Measurements from ENCODE around the gene HOXA10.
A peak's percentile ranks its signal among the peaks of the same experiment; 100 is the strongest.

HOXA10 gene

DNA sequence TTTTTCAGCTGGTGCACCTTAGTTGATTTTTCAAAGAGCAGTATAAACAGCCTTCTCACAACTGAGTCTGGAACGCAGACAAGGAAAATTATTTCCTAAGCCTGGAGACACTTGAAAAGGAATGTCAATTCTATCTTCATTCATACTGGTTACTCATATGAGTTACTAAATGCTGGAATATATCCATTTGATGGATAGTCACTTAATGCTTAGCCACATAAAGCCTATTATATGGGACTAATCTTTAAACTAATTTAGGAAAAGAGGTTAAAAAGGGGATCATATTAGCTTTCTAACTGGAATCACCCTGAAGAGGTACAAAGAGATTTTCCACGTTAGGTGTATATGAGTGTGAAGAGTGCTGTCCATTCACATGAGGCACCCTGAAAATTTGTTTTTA is 41.9 kb downstream of the HOXA10 start:
- DNase-seq (ENCODE audit: low read depth in 2 of 2), result no peak

DNA sequence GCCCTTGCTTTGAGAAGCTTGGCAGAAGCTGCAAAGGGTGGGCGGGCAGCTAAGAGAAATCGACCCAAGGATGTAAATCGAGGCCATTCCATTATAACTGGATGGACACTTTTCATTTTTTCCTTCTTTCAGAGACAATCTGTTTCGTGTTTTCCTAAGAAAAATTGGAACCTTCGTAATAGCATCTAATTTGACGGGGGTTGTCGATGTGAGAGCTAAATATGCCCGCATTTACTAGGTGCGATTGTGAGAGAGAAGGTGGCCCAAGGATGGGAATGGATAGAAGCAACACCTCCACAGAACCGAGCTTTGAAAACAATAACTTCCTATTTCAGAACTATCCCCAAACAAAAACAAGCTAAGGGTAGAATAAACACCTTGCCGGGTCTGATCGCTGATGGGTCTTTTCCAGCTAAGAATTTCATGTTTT is 42.7 kb downstream of the HOXA10 start:
- no peak for DNase-seq (ENCODE audit: low read depth in 2 of 2)

DNA sequence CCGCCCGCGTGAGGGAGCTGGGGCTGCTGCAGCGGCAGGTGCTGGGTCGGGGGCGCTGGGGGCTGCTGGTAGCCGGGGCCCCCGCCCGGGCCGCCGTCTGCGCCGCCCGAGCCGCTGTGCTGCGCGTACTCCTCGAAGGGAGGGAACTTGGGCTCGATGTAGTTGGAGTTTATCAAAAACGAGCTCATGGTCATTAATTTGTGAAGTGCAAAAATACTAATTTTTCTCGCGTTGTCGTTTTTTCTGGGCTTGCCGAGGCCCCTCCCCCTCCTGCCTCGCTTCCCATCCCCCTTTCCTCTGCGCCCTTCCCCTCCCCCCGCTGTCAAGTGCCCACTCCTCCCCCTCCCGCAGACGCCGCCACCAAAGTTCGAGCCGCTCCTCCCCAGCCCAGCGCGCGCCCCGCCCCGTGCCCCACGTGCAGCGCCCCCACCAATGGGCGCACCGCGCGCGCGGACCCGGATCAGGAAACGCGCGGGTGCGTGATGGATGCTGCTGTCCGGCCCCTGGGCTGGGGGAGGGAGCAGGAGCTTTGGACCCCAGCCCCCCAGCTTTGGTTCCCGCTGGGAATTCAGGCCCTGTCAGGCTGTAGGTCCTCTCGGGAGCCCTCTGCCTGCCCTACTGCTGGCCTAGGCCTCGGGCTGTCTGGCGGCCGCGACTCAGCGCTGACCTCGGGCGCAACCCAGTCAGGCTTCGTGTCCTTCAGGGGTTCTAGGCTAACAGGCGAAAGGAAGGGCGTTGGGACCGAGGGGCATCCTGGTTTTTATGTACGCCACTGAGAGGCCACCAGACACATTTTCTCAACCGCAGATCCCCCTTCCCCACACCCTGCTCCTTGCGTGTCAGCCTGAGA is 43.4 kb downstream of the HOXA10 start, which contains the start of gene HOXA4:
HOXA4 (minus strand) TSS at position 218 of the 850 bp plus-strand sequence; CDS start at position 194, 24 bp downstream.
- peak; percentile 65 to 66 for DNase-seq (ENCODE audit: low read depth in 2 of 2)

DNA sequence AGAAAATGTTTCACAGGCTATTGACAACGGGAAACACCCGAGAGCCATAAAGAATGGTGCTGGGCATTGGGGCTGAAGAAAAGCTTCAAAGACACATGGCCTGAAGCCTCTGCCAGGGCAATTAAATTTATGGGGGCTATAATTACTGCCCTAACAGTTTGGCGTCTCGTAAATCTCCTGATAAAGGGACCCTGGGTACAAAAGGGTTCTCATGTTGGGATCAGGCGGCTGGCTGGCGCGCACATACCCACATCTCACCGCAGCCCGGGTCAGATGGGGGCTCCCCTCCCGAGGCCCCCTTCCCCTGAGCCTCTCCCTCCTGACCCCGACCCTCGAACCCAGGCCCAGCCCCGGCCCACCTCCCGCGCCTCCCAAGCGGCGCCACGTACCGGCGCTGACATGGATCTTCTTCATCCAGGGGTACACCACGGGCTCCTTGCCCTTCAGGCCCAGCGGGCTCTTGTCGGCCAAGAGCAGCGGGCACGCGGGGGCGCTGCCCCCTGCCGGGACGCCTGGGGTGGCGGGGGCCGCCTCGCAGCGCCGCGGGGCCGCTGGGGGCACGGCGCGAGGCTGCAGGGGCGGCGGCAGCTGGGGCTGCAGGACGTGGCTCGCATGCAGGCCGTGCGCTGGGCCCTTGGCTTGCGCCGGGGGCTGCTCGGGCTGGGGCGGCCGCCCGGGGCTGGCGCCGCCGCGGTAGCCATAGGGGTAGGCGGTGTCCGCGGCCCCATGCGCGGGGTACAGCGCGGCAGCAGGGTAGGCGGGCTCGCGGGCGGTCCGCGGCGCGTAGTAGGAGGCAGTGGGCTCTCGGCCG is 44.2 kb downstream of the HOXA10 start:
- DNase-seq (ENCODE audit: low read depth in 2 of 2), result no peak

DNA sequence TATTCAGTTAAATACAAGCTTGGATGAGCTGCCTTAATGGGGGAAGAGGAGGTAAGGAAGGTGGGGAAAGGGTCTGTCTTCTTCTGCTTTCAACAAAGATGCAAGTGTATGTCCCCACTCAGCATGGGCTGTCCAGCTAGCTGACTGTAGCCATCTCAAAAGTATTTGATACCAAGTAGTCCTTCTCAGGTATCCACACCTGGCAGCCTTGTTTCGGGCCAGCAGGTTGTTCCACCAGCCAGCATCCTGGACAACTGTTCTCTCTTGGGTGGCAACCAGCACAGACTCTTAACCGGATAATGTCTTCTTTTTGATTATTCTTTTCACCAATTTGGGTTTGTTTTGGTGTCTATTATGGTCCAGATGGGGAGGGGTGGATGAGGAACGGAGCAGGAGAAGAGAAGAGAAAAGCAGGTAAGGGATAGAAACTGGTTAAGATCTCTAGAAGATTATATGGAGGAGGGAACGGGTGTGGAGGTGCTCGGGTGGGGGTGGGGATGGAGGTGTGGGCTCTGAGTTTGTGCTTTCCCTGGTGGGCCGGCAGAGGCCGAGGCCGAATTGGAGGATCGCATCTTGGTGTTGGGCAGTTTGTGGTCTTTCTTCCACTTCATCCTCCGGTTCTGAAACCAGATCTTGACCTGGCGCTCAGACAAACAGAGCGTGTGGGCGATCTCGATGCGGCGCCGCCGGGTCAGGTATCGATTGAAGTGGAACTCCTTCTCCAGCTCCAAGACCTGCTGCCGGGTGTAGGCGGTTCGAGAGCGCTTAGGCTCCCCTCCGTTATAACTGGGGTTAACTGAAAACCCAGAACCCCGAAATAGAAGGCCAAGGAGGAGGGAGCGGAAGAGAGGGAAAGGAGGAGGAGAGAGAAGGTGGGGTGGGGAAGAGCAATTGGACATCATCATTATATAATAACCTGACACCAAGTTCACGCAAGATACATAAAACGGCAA is 45.1 kb downstream of the HOXA10 start:
- DNase-seq (ENCODE audit: low read depth in 2 of 2), result no peak

DNA sequence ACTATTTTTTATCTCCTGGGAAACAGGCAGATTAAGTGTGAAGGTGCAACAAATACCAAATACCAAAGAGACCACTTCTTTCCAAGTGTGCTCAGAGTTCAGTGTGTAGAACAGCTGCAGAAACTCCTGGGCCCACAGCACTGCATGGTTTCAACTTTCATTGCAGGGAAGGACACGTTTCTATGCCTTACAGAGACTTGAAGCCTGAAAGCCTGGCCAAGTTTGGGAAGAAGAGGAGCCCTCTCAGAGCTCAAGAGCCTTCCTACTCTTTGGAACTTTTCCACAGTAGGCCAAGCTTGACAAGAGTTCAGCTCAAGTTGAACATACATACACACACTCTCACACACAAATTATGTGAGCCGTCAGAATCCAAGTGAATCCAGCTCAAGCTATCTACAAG is 46.1 kb downstream of the HOXA10 start:
- no peak for DNase-seq (ENCODE audit: low read depth in 2 of 2)

DNA sequence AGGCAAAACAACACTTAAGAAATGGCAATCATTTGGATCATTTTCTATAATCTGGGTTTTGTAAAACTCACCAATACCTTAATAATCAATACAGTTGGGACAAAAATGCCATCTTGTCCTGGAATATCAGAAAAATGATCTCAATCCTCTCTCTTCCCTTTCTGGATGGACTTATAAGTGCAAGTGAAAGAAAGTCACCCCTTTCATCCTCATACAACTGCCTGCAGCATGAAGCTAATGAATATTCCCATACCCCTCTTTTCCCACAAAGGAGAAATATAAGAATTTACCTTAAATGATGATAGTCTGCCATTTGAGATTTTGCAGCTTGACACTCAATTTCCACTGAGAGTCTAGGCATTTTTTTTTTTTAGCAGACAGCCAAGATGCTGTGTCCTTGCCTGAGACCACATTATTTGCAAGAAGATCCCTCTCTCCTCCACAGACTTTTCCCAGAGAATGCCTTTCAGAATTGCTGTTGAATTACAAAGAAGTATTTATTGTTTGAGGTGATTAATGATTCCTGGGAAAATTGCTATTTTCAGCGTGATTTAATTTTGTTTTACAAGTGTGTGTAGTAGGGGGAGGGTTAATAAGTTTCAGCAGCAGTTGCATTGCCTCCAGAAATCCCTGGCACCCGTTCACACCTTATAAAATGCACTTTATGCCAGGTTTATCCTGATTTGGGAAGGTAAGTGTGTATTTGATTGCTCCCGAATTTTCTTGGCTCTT is 47.4 kb downstream of the HOXA10 start:
- no peak for DNase-seq (ENCODE audit: low read depth in 2 of 2)

DNA sequence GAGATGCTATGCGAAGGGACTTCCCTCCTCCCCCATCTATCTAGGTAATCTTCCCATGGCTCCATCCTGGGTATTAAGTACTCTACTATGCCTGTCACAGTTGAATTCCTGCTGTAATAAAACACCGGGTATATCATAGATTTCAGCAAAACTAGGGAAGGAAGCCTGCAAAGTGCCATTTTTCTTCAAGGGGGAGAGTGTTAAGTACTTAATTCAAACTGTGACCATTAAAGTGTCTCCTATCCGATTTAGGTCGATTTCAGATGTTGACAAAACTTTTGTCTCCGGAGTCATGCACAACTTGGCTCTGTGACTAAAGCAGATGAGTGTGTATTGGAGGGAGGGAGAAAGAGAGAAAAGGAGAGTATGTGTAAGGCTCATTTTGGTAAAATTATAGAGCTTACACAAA is 48.1 kb downstream of the HOXA10 start:
- DNase-seq (ENCODE audit: low read depth in 2 of 2), result no peak

DNA sequence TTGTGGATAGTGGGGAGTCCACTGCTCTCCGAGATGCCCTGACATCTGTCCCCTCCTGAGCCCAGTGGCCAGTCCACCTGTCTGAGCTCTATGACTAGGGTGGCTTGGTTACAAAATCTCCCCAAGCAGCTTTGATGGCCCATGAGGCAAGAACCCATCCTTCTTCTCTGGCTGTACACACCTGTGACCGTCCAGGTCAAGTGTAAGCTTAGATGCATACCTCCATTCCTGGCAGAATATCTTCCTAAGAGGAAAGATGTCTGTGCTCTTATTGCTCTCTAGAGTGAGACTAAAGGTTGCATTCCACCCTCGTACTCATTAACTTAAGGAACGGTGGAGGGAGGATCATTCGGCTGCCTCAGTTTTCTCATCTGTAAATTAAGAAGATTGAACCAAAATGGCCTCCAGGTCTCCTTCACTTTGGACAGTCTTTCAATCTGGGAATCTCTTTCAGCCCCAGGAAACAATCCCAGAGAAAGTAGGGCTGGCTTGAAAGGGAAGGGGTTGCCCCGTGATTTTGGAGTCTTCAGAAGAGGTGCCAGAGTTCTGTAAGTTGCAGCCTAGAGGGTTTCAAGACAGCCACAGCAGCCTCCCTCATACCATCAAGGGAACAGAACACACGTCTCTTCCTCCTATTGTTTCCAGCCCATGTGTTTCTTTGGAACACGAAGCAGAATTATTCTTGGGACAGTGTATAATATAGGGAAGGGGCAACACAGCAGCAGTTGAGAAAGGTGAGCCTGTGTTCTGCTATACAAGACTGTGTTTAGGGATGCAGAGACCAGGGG is 49.0 kb downstream of the HOXA10 start:
- DNase-seq (ENCODE audit: low read depth in 2 of 2), result no peak

DNA sequence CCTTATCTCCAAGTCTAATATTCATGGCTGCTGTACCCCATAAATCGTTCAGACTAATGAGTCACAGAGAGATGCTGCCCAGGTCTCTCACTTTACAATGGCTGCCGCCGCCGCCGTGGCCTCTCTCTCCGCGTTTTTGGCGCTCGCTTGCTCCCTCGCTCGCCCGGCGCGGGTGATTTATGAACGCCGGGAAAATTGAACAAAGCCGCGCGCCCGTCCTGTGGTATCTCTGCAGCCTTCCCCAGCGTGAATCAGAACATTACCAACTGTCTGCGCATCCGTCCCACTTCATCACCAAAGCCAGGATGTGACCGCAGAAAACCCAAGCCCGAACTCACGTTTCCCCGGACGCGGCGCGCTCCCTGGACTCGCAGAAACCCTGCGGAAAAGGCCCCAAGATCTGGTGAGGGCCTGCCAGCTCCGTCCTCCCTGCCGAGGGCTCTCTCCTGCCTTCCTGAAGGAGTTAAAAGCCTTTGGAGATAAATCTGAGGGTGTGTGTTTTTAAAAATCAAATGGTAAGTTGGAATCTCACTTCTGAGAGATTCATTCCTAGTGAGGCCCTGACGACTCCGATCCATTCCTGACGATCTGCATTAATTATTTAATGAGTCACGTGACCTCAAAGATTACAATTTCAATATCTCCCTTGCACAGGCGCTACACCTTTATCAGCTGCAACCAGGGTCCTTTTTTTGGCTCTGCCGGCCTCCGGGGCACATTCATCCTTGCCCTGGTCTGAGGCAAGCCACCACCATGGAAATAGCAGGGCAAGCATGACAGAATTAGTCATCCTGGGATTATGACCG is 49.8 kb downstream of the HOXA10 start:
- no peak for DNase-seq (ENCODE audit: low read depth in 2 of 2)

DNA sequence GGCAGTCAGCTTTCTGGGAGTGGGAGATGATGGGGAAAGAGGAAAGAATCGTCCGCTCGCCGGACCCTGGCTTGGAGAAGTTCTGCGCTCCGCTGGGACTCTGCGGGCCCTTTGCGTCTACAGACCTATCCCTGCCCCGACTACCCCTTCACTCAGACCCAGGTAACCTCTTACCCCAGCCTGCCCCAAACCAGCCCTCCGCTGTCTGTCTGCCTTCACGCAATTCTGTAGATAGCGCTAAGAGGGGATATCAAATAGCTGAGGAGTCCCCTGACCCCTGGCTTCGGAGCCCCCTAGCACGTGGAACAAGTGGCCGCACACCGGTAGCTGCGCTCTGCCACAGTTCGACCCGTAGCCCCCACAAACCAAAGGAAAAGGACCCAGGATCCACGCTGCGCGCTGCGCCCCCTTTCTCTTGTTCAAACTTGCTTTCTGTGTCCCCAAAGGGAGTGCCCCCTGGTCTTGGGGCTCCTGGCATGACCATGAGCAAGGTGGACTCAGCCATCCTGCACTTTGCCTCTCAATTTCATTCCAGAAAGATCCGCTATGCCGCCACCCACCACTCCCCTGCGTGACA is 50.6 kb downstream of the HOXA10 start:
- no peak for DNase-seq (ENCODE audit: low read depth in 2 of 2)

DNA sequence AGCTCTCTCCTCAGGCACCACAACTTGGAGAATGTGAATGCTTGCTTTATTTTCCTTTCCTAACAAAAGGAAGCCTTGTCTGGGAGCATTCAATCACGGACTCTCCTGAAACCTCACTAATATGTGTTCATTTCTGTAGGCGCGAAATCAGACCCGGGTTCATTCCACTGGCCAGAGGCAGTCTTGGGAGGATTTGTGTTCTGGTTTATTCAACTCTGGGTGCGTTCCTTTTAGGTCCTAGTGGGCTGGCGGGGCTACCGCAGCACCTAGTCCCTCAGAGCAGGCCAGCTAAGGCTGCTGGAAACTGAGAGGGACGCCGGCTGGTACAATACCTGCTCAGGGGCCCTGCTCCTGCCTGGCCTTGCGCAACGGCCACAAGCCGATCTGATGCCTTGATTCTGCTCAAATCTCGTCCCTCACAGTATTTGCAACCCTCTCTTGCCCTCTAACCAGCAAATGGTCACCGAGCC is 51.1 kb downstream of the HOXA10 start:
- no peak for DNase-seq (ENCODE audit: low read depth in 2 of 2)

DNA sequence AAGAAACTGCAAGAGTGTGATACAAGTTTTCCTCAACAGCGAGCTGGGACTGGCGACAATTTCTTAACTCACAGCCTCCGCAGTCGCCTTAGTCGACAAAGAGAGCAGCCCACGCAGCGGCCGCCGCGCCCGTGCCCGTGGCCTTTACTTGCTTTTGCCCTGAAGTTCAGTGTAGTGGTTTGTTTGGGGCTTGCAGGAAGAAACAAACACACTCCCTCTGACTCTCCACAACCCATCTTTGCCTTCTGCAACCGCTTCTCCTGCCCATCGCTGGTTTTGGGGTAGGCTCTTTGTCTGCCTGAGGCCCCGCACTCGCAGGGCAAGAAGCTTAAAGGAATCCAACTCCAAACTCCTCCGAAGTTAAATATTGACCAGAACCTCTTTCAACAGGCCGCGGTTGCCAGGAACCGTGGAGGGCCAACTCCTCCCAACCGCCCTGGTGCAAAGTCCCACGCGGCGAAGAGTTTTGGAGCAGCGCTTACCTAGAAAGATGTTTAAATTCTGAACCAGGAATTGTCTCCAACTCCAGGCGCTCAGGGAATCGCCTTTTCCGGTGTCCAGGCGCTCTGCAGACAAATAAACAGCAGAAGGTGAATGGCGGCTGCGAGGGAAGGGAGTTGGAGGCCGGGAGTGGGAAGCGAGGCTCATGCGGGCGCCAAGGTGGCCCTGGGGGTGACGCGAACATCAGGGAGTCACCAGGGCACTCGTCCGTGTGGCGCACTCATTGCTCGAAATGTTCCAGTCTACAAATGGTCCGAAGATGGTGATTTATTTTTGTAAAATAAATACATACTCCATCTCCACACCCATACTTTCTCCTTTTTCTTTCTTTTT is 51.8 kb downstream of the HOXA10 start:
- DNase-seq (ENCODE audit: low read depth in 2 of 2), result no peak

DNA sequence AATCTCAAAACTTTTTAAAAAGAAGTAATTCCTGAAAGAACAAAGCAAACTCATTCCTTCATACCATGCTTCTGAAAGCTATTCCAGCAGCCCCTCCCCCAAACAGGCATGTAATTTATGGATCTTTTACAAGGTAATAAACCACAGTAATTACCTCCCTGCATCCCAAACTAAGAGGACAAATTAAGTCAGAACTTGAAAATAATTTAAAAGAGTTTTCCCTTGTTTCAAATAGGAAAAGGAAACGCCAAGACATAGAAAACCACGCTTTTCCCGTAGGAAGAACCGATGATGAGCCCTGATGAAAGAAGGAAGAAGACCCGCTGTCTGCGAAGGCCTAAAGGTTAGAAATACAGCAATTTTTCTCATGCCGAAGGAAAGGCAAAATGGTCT is 52.4 kb downstream of the HOXA10 start:
- DNase-seq (ENCODE audit: low read depth in 2 of 2), result no peak
